Nephron (organoid): ENCODE data around the gene RGCC.

ENCODE experiments used
- H3K27ac Mint-ChIP-seq, 3 experiments: 2 replicates each; pipeline ENCODE4 v1.8.0; 2020; ENCODE audit warnings: mixed read lengths in 3 of 3, mild to moderate bottlenecking in 2 of 3, moderate library complexity in 1 of 3
- H3K27me3 Mint-ChIP-seq: 2 replicates; pipeline ENCODE4 v1.8.0; 2021; ENCODE audit warnings: low read depth, mild to moderate bottlenecking, moderate library complexity, mixed read lengths
- H3K36me3 Mint-ChIP-seq: 2 replicates; pipeline ENCODE4 v1.8.0; 2020; ENCODE audit warnings: low read depth, mixed read lengths
- H3K4me1 Mint-ChIP-seq: 2 replicates; pipeline ENCODE4 v1.8.0; 2020; ENCODE audit warnings: mixed read lengths
- H3K4me3 Mint-ChIP-seq, 3 experiments: 2 replicates each; pipeline ENCODE4 v1.8.0; 2020; ENCODE audit warnings: mild to moderate bottlenecking in 3 of 3, mixed read lengths in 3 of 3, moderate library complexity in 2 of 3
- H3K9me3 Mint-ChIP-seq: 2 replicates; pipeline ENCODE4 v1.8.0; 2020; ENCODE audit warnings: mixed read lengths
- CTCF ChIP-seq, 3 experiments: fragments of 200-600 bp; sonication (generic); IDR thresholded peaks; one replicate each; pipeline ENCODE4 v1.5.0; 2021; ENCODE audit warnings: antibody characterized with exemption in 3 of 3; ENCODE audit not compliant: unreplicated experiment in 3 of 3

The RGCC gene

GRCh38 chr13:41509971-41510370, 52.6 kb downstream of the RGCC start:
- no peaks in the 10 kb centered on the region for H3K4me1 Mint-ChIP-seq
- H3K27ac Mint-ChIP-seq = no peak overlapping the region
- no peak overlapping the region for H3K4me3 Mint-ChIP-seq
- H3K27me3 Mint-ChIP-seq = no peaks in the 10 kb centered on the region
- H3K36me3 Mint-ChIP-seq = no peaks in the 10 kb centered on the region
- no peak for TF ChIP-seq CTCF (IDR thresholded peaks at IDR 0.05; ENCODE audit: unreplicated experiment in 3 of 3)
- H3K9me3 Mint-ChIP-seq = peaks cover 17% of the 10 kb centered on the region

- no peak for TF ChIP-seq CTCF (IDR thresholded peaks at IDR 0.05; ENCODE audit: unreplicated experiment in 3 of 3)
- Mint-ChIP-seq H3K9me3 (peaks cover 10% of the 10 kb centered on the region), H3K4me1 (no peaks in the 10 kb centered on the region), H3K36me3 (no peaks in the 10 kb centered on the region), H3K4me3 (no peak overlapping the region), H3K27ac (no peak overlapping the region), H3K27me3 (peaks cover under 1% of the 10 kb centered on the region)
Observed at GRCh38 chr13:41511827-41512226, 54.5 kb downstream of the RGCC start.

GRCh38 chr13:41512441-41512840, 55.1 kb downstream of the RGCC start:
- Mint-ChIP-seq H3K4me3 (no peak overlapping the region), H3K9me3 (peaks cover 10% of the 10 kb centered on the region), H3K36me3 (no peaks in the 10 kb centered on the region), H3K4me1 (no peaks in the 10 kb centered on the region), H3K27me3 (peaks cover 4% of the 10 kb centered on the region), H3K27ac (no peak overlapping the region)
- no peak for TF ChIP-seq CTCF (IDR thresholded peaks at IDR 0.05; ENCODE audit: unreplicated experiment in 3 of 3)

GRCh38 chr13:41513600-41513999, 56.2 kb downstream of the RGCC start:
- peaks cover 4% of the 10 kb centered on the region for H3K27me3 Mint-ChIP-seq
- H3K4me3 Mint-ChIP-seq = no peak overlapping the region
- TF ChIP-seq CTCF (IDR thresholded peaks at IDR 0.05; ENCODE audit: unreplicated experiment in 3 of 3) = no peak
- H3K36me3 Mint-ChIP-seq = no peaks in the 10 kb centered on the region
- H3K9me3 Mint-ChIP-seq = peaks cover 11% of the 10 kb centered on the region
- no peaks in the 10 kb centered on the region for H3K4me1 Mint-ChIP-seq
- no peak overlapping the region for H3K27ac Mint-ChIP-seq

- Mint-ChIP-seq H3K36me3 (no peaks in the 10 kb centered on the region), H3K4me3 (no peak overlapping the region), H3K9me3 (peaks cover 8% of the 10 kb centered on the region), H3K27me3 (peaks cover 4% of the 10 kb centered on the region), H3K27ac (no peak overlapping the region), H3K4me1 (no peaks in the 10 kb centered on the region)
- TF ChIP-seq CTCF (IDR thresholded peaks at IDR 0.05; ENCODE audit: unreplicated experiment in 3 of 3) = no peak
Observed at GRCh38 chr13:41514853-41515395, 57.6 kb downstream of the RGCC start.

- H3K9me3 Mint-ChIP-seq = peaks cover 8% of the 10 kb centered on the region
- TF ChIP-seq CTCF (IDR thresholded peaks at IDR 0.05; ENCODE audit: unreplicated experiment in 3 of 3) = no peak
- H3K27ac Mint-ChIP-seq = no peak overlapping the region
- H3K27me3 Mint-ChIP-seq = peaks cover 4% of the 10 kb centered on the region
- H3K4me1 Mint-ChIP-seq = no peaks in the 10 kb centered on the region
- no peak overlapping the region for H3K4me3 Mint-ChIP-seq
- no peaks in the 10 kb centered on the region for H3K36me3 Mint-ChIP-seq
Observed at GRCh38 chr13:41515491-41516139, 58.3 kb downstream of the RGCC start.
